KOPT-K1 (cell line): ENCODE measurements around the gene AUTS2.
"Not testable (repeated sequence)": the region's sequence is repeated elsewhere in the genome, so short reads cannot be mapped to it uniquely, and the experiment has no call there.

Experiments
- H3K27ac ChIP-seq: fragments of 200-600 bp; sonication (generic); 2 replicates; pipeline ENCODE4 v1.5.1; 2016; ENCODE audit warnings: antibody characterized with exemption, mild to moderate bottlenecking, low read depth, low read length; ENCODE audit not compliant: poor library complexity, severe bottlenecking
- H3K36me3 ChIP-seq: fragments of 200-600 bp; sonication (generic); 2 replicates; pipeline ENCODE4 v1.5.1; 2017; ENCODE audit warnings: antibody characterized with exemption, mild to moderate bottlenecking, low read length, moderate library complexity; ENCODE audit not compliant: insufficient read depth
- H3K9me3 ChIP-seq: fragments of 200-600 bp; sonication (generic); 2 replicates; pipeline ENCODE4 v1.5.1; 2017; ENCODE audit warnings: antibody characterized with exemption, low read length, mild to moderate bottlenecking; ENCODE audit not compliant: insufficient read depth, poor library complexity, severe bottlenecking

AUTS2 gene

DNA sequence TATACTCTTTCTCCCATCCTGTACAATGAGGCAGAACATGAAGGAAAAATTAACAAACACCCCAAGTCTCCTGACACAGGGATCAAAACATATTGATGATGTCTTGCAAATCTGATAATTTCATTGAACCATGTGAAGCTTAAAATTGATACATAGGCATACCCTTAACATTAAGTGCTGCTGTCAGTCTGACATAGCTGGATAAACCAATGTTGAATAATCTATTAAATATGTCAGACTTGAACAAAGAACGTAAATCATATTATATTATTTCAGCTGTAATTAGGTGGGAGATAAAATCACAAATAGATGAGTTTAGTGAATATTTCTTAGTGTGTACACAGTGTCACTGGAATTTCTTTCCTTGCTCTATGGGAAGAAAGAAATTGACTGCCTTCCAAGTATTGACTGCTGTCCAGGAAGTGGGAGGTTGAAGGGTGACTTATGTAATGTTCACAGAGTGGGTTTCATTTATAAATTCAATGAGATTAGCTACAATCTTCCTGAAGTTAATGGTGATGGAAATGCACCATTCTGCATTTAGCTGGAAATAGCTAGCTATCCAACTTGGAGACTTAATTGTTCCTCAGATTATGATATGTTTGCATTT is 170.8 kb downstream of the AUTS2 start:
- Histone ChIP-seq H3K9me3 (no peaks in the 10 kb centered on the region), H3K27ac (no peak overlapping the region), H3K36me3 (no peaks in the 10 kb centered on the region)

DNA sequence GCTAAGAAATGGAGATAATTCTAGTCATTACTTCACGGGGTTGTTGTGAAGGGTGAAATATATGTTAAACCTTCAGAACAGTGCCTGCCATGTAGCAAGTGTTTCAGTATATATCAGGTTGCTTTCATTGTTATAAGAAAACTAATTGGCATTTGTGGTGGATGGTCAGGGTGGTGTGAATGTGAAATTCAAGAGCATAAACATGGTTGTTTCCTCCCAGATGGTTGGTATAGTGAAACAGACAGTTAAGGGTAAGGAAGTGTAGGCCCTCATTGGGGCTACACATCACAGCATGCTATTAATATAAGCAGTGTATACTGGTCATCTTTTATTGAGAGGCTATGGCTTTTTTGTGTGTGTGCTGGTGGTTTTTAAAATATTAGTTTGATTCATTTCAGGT is 171.6 kb downstream of the AUTS2 start:
- no peak overlapping the region for H3K27ac ChIP-seq
- no peaks in the 10 kb centered on the region for H3K36me3 ChIP-seq

DNA sequence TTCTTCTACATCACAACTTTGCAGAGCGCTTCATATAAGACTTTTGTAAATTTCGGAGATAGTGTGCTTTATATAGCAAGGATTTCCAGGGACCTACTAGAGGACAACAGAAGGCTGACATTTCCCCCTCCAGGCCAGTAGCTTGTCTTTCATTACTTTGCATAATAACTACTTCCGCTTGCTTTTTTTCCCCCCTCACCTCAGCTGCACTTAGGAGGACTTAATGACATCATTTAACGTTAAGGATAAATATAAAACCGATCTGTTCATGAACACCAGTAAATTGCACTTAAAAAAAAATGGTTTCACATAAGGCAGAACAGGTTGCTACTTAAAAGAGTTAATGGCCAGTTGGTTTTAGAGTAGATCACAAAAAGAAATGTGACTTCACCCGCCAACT is 172.3 kb downstream of the AUTS2 start:
- no peak overlapping the region for H3K27ac ChIP-seq
- no peaks in the 10 kb centered on the region for H3K36me3 ChIP-seq
- no peaks in the 10 kb centered on the region for H3K9me3 ChIP-seq

More for the DNA sequence above, 171.6 kb downstream of the AUTS2 start:
- no peaks in the 10 kb centered on the region for H3K9me3 ChIP-seq

DNA sequence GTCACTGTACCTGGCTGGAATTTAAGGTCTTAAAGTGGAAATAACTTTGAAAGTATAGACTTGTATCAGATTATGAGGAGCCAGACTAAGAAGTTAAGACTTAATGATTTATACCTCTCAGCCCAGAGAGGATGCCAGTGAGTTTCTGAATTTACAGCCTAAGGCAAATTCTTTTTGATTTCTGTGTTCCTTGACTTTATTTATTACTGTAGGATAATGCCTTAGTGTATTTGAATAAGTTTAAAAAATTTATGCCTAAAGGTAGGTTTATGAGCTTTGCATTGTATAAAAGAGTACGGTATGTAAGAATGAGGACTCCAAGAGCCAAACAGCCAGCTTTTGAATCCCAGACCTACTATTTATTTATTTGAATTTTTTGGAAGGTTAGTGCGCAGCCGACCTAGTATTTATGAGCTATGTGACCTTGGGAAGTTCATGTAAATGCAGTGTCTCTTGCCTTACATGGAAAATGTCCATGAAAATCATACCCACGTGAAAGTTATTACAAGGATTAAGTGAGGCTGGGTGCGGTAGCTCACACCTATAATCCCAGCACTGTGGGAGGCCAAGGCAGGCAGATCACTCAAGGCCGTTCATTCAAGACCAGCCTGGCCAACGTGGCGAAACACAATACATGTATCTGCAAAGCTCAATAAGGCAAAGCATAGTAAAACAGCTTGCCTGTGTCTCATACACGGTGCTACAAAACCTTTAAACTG is 174.6 kb downstream of the AUTS2 start:
- no peak overlapping the region for H3K27ac ChIP-seq
- H3K9me3 ChIP-seq, result no peaks in the 10 kb centered on the region
- no peaks in the 10 kb centered on the region for H3K36me3 ChIP-seq

DNA sequence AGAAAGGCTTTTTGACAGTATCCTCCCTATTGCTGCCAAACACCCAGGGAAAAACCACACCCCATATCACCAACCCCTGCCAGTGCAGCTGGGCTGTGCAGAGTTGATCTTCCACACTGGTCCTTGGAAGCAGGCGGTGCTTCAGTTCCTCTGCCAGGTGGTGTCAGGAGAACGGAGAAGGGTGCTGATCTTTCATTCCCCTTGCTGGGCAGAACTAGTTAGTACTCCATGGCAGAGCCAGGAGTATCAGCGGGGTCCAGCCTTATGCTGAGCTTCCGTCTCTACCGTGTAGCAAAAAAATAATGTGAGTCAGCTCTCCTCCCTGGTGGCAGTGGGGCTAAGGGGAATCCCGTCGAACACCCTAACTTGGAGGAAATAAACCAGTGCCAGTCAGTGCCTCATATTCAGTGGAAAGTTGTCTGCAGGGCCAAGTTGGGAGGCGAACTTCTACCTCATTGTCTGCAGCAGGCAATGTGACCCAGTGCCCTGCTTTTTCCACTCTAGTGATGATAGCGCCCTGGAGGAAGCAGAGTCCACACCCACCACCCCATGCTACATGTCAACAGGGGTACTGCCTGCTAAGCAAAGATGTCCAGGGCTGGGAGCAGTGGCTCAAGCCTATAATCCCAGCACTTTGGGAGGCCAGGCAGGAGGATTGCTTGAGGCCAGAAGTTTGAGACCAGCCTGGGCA is 175.4 kb downstream of the AUTS2 start:
- Histone ChIP-seq H3K36me3 (no peaks in the 10 kb centered on the region), H3K9me3 (no peaks in the 10 kb centered on the region), H3K27ac (no peak overlapping the region)

DNA sequence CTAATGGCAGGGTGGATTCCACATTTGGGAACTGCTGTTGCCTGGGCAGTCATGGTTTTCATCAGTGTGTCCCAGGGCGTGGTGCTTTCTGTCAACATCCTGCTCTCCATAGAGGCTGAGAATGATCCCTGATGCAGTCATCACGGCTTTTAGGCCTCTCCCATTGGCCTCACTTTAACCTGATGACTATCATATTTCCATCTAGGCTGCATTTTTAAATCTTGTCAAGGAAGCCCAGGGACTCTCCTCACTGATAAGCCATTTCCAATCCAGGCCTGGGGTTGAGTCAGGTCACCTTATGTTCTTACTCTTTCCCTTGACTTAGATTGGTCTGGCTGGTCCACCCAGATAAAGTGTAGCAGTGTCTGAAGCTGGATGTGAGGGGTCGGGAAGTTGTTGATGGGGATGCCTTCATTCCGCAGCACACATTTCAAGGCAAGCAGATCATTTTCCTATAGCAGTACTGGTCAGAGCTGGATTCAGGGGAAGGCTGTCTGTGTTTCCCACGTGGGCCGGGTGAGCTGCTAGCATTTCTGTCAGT is 177.0 kb downstream of the AUTS2 start:
- no peak overlapping the region for H3K27ac ChIP-seq
- no peaks in the 10 kb centered on the region for H3K9me3 ChIP-seq
- H3K36me3 ChIP-seq, result no peaks in the 10 kb centered on the region

DNA sequence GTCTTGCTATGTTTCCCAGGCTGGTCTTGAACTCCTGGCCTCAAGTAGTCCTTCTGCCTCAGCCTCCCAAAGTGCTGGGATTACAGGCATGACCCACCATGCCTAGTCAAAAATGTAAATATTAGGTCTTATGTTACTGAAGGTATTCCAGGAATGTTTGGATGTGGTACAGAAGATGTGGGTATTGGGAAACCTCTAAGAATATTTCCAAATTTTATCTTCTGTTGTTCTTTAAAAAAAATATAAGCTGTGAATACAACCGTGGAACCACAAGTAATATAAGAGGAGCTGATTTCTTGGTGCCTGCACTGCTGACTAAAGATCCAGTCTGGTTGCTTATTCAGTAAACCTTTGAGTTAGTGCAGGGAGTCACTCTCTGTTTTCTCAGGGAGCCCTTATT is 178.3 kb downstream of the AUTS2 start:
- H3K9me3 ChIP-seq, result no peaks in the 10 kb centered on the region
- no peaks in the 10 kb centered on the region for H3K36me3 ChIP-seq
- H3K27ac ChIP-seq, result no peak overlapping the region

DNA sequence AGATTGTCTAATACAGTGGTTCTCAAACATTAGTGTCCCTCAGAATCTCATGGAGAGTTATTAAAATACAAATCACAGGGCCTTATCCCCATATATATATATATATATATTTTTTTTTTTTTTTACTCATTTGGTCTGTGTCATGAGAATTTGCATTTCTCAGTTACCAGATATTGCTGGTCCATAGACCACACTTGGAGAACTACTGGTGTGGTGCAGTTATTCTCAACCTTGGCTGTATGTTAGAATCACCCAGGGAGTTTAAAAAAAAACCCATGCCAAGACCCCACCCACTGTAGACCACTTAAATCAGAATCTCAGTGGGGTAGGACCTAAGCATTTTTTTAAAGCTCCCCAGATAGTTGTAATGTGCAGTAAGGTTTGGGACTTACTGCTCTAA is 179.9 kb downstream of the AUTS2 start:
- Histone ChIP-seq H3K36me3 (no peaks in the 10 kb centered on the region), H3K27ac (no peak overlapping the region), H3K9me3 (no peaks in the 10 kb centered on the region)

DNA sequence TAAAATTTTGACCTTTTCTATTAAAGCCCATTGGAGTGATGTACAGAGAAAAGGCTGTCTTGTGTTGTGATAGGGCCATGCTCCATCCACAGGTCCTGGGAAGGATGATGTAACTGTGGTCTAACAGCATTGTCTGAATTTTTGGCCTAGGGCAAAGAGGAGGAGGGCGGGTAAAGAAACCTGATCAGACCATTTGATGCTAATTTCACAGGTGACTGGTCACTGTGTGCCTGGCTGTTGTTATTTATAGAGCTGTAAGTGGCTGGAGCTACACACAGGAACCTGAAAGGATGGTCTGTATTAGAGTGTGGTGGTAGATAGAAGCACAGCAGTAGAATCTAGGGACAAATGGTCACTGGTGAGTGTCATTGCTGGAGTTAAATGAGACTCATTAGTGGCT is 182.1 kb downstream of the AUTS2 start:
- Histone ChIP-seq H3K27ac (no peak overlapping the region), H3K9me3 (no peaks in the 10 kb centered on the region), H3K36me3 (no peaks in the 10 kb centered on the region)

DNA sequence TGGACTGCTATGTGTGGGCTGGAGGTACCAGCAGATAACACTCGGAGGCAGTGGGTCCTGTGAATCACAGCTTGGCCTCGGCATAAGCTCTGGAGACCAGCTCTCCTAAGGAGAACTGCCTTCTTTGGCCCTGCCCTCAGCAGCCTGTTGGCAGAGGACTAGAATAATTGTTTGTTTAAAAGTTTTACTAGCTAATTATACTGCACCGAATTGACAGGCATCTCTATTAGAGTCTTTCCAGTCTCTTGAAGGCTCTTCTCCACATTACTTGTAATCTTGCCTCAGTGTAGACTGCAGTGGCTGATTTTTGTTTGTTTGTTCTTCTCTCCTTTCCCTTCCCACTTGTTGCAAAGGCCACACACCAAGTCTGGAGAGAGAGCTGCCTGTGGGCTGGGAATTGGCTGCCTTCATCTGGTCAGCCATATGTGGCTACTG is 183.2 kb downstream of the AUTS2 start:
- no peak overlapping the region for H3K27ac ChIP-seq
- H3K9me3 ChIP-seq, result no peaks in the 10 kb centered on the region
- H3K36me3 ChIP-seq, result no peaks in the 10 kb centered on the region

DNA sequence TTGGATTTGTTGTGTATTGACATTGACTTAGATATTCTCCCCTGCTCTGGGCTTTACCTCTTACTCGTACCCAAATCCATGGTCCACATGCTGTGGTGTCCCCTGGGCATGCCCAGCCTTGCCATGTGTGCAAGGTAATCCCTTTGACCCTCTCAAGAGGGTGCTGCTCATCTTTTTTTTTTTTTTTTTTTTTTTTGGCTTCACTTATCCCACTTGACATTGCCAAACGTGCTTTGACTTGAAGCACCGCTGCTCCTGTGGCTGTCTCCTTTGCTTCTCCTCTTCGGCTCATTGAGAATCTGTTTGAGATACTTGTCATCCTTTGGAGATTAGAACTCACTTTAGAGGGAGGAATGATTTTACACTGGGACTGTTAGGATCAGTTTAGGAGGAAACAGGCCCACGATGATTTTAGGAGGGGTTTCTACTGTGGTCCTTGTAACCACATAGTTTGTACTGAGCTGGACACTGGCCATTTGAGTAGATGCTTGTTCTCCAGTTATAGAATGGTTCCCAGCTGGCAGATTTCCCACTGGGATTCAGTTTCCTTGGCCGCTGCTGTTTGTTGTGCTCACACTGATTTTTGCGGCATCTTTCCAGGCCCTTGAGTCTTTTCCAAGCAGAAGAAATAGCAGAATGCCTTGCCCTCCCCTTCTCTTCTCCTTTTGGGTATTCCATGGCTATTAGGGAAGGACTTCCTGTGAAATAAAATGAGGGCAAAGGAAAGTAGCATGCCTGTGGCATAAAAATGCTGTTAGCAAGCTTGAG is 184.8 kb downstream of the AUTS2 start:
- Histone ChIP-seq H3K36me3 (no peaks in the 10 kb centered on the region), H3K27ac (no peak overlapping the region), H3K9me3 (no peaks in the 10 kb centered on the region)

DNA sequence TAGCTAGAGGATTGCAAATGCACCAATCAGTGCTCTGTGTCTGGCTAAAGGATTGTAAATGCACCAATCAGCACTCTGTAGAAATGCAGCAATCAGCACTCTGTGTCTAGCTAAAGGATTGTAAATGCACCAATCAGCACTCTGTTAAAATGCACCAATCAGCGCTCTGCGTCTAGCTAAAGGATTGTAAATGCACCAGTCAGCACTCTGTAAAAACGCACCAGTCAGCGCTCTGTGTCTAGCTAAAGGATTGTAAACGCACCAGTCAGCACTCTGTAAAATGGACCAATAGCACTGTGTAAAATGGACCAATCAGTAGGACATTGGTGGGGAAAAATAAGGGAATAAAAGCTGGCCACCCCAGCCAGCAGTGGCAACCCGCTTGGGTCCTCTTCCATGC is 187.9 kb downstream of the AUTS2 start:
- not testable (repeated sequence) for H3K36me3 ChIP-seq, H3K27ac ChIP-seq, H3K9me3 ChIP-seq

DNA sequence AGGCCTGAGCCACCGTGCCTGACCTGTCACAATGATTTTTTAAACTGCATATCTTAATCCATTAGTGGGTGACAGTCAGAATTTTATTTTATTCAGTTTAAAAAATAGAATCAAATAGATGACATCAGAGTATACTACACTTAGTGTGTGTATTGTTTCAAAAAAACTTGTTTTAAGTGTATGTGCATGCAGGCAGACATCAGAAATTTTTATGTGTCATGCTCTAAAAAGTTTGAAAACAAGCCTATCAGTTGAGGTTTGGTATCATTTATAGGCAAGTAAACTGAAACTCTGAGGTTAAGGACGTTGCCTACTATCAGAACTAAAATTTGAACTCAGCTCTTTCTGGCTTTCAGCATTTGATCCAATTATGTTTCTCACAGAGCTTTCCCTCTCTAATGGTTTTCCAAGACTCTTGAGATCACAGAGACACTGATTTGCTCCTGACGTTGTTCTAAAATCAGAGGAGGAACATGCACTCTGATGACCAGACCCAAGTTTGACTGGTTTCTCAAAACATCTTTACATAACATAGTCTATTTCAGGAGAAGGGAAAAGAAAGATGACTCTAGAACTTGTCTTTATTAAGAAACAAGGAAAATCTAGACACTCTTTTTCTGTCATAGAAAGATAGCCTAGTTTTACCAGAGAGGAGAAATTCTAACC is 188.6 kb downstream of the AUTS2 start:
- Histone ChIP-seq H3K9me3 (no peaks in the 10 kb centered on the region), H3K36me3 (no peaks in the 10 kb centered on the region), H3K27ac (no peak overlapping the region)

DNA sequence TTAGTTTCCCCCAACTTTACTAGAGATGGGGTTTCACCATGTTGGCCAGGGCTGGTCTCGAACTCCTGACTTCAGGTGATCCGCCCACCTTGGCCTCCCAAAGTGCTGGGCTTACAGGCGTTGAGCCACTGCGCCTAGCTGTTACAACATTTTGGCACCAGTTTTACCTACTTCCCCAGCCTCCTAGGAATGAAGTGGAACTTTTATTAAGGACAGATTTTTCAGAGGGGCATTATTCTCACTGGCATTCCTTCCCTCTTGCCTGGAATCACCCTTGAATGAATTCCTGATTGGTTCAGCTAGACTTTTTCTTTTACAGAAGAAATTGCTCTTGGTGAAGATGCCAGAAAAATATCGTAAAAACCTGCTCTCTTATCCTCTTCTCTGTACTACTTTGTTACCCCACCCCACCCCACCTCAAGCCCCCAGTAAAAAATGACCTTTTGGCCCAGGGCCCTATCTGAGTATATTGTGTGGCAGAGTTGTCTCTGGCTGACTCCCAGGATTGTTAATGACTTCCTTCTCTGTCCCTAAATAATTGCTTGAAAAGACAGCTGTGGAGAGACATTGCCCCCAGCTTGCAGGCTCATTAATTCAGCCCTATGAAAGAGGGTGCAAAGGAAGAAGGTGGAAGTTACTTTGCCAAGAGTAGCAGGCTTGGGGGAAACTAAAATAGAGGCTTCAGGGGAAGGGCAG is 189.6 kb downstream of the AUTS2 start:
- Histone ChIP-seq H3K27ac (no peak overlapping the region), H3K9me3 (no peaks in the 10 kb centered on the region), H3K36me3 (no peaks in the 10 kb centered on the region)
